Measurements from ENCODE around the gene MAP3K20.

- TF ChIP-seq CTCF (IDR thresholded peaks at IDR 0.05; ENCODE audit: low read depth, low read length) (no peak), EZH2phosphoT487 (IDR thresholded peaks at IDR 0.05; ENCODE audit: low read depth) (no peak)
These were observed 15.6 kb upstream of the MAP3K20 start for GRCh38 chr2:173059971-173060461.
